DND-41 (cell line): ENCODE data around the gene AK5.
"Not testable (repeated sequence)": the region's sequence is repeated elsewhere in the genome, so short reads cannot be mapped to it uniquely, and the experiment has no call there.

Experiments used
- ATAC-seq: fragments of 200-7000 bp; cut with Tn5 transposase; 3 replicates; pipeline ENCODE4 v1.9.1; 2021; ENCODE audit warnings: low read depth; ENCODE audit not compliant: insufficient read depth
- DNase-seq: peaks from one replicate; pipeline ENCODE4 v3.0.0-alpha.2; 2020
- H2AFZ ChIP-seq: 2 replicates; pipeline ENCODE4 v1.6.0; 2012; ENCODE audit warnings: low read depth, low read length
- H3K27ac ChIP-seq: 2 replicates; pipeline ENCODE4 v1.5.1; 2012; ENCODE audit warnings: low read length, inconsistent platforms
- H3K27me3 ChIP-seq: fragments of 200-600 bp; sonication (generic); 2 replicates; pipeline ENCODE4 v1.6.0; 2012; ENCODE audit warnings: low read length, mild to moderate bottlenecking, inconsistent platforms; ENCODE audit not compliant: insufficient read depth, poor library complexity
- H3K36me3 ChIP-seq: 2 replicates; pipeline ENCODE4 v1.5.1; 2012; ENCODE audit warnings: low read length, inconsistent platforms; ENCODE audit not compliant: insufficient read depth
- H3K4me1 ChIP-seq: 2 replicates; pipeline ENCODE4 v1.5.1; 2012; ENCODE audit warnings: mild to moderate bottlenecking, low read length; ENCODE audit not compliant: insufficient read depth
- H3K4me2 ChIP-seq: 2 replicates; pipeline ENCODE4 v1.6.0; 2012; ENCODE audit warnings: mild to moderate bottlenecking, moderate library complexity, low read length, inconsistent platforms; ENCODE audit not compliant: insufficient read depth
- H3K4me3 ChIP-seq, 2 experiments: fragments of 200-600 bp in 1 of 2; shearing (Covaris generic) in 1 of 2; 2 replicates each; pipeline ENCODE4 v1.5.1; 2012 to 2016; ENCODE audit warnings: inconsistent platforms in 2 of 2, low read length in 2 of 2, mild to moderate bottlenecking in 2 of 2, low read depth in 1 of 2, moderate library complexity in 1 of 2
- H3K79me2 ChIP-seq: 2 replicates; pipeline ENCODE4 v1.6.0; 2012; ENCODE audit warnings: low read length, inconsistent platforms; ENCODE audit not compliant: insufficient read depth
- H3K9ac ChIP-seq: 2 replicates; pipeline ENCODE4 v1.6.0; 2012; ENCODE audit warnings: low read depth, mild to moderate bottlenecking, inconsistent platforms, low read length, moderate library complexity
- H3K9me3 ChIP-seq: 2 replicates; pipeline ENCODE4 v1.5.1; 2012; ENCODE audit warnings: low read length, moderate library complexity, mild to moderate bottlenecking, inconsistent platforms; ENCODE audit not compliant: insufficient read depth, severe bottlenecking
- H4K20me1 ChIP-seq: 2 replicates; pipeline ENCODE4 v1.6.0; 2012; ENCODE audit warnings: low read length; ENCODE audit not compliant: insufficient read depth
- EZH2 ChIP-seq: IDR thresholded peaks from 3 replicates; pipeline ENCODE4 v1.6.1; 2012; ENCODE audit warnings: borderline replicate concordance, low read depth, mild to moderate bottlenecking, moderate library complexity, low read length, inconsistent platforms; ENCODE audit not compliant: severe bottlenecking
- TF ChIP-seq, protein P1 (sequence below): IDR thresholded peaks from 2 replicates; pipeline ENCODE4 v1.5.1; 2012; ENCODE audit warnings: borderline replicate concordance, low read length, moderate library complexity, mild to moderate bottlenecking; ENCODE audit not compliant: poor library complexity, severe bottlenecking; ENCODE audit errors: extremely low read depth

Gene AK5

DNA sequence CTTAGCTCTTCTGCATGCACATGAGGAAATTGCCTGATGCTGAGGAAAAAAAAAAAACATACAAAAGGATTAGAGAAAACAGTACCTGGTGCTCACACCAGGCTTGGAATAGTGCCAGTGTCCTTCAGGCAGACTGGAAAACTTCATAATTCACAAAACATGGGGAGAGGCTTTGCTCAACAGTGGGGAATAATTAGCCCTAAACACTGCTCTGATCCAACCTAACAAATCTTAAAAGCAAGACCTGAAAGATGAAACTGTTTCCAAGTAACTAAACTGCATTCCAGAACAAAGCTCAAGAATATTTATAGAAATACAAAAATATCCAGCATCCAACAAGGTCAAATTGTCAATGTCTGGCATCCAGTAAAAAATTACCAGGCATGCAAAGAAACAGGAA lies 124.8 kb downstream of the AK5 start:
- TF ChIP-seq EZH2 = no peak
- TF ChIP-seq, protein P1, sequence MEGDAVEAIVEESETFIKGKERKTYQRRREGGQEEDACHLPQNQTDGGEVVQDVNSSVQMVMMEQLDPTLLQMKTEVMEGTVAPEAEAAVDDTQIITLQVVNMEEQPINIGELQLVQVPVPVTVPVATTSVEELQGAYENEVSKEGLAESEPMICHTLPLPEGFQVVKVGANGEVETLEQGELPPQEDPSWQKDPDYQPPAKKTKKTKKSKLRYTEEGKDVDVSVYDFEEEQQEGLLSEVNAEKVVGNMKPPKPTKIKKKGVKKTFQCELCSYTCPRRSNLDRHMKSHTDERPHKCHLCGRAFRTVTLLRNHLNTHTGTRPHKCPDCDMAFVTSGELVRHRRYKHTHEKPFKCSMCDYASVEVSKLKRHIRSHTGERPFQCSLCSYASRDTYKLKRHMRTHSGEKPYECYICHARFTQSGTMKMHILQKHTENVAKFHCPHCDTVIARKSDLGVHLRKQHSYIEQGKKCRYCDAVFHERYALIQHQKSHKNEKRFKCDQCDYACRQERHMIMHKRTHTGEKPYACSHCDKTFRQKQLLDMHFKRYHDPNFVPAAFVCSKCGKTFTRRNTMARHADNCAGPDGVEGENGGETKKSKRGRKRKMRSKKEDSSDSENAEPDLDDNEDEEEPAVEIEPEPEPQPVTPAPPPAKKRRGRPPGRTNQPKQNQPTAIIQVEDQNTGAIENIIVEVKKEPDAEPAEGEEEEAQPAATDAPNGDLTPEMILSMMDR = no peak
- no peaks in the 10 kb centered on the region for H3K9me3 ChIP-seq
- H3K36me3 ChIP-seq = no peaks in the 10 kb centered on the region
- H4K20me1 ChIP-seq = no peaks in the 10 kb centered on the region
- no peak overlapping the region for H2AFZ ChIP-seq
- no peak overlapping the region for H3K4me3 ChIP-seq
- no peaks in the 10 kb centered on the region for H3K79me2 ChIP-seq
- ATAC-seq (no peak), DNase-seq (no peak)
- no peaks in the 10 kb centered on the region for H3K27me3 ChIP-seq
- no peaks in the 10 kb centered on the region for H3K4me1 ChIP-seq
- no peak overlapping the region for H3K9ac ChIP-seq
- H3K27ac ChIP-seq = no peak overlapping the region
- H3K4me2 ChIP-seq = no peak overlapping the region

DNA sequence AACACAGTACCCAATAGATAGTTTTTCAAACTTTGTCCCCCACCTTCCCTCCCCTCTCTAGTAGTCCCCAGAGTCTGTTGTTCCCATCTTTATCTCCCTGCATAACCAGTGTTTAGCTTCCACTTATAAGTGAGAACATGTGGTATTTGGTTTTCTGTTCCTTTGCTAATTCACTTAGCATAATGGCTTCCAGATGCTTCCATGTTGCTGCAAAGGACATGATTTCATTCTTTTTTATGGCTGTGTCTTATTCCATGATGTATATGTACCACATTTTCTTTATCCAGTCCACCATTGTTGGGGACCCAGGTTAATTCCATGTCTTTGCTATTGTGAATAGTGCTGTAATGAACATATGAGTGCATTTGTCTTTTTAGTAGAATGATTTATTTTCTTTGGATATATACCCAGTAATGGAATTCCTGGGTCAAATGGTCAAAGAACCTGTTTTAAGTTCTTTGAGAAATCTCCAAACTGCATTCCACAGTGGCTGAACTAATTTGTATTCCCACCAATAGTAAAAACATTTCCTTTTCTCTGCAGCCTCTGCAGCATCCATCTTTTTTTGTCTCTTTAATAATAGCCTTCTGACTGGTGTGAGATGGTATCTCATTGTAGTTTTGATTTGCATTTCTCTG lies 126.0 kb downstream of the AK5 start:
- Histone ChIP-seq H3K4me2 (no peak overlapping the region), H3K9me3 (no peaks in the 10 kb centered on the region), H3K27ac (no peak overlapping the region), H3K36me3 (no peaks in the 10 kb centered on the region), H3K79me2 (no peaks in the 10 kb centered on the region), H3K4me1 (no peaks in the 10 kb centered on the region), H4K20me1 (no peaks in the 10 kb centered on the region), H3K9ac (no peak overlapping the region), H3K27me3 (no peaks in the 10 kb centered on the region), H3K4me3 (no peak overlapping the region), H2AFZ (no peak overlapping the region)
- TF ChIP-seq, protein P1 = no peak
- TF ChIP-seq EZH2 = no peak
- DNase-seq (no peak), ATAC-seq (no peak)

DNA sequence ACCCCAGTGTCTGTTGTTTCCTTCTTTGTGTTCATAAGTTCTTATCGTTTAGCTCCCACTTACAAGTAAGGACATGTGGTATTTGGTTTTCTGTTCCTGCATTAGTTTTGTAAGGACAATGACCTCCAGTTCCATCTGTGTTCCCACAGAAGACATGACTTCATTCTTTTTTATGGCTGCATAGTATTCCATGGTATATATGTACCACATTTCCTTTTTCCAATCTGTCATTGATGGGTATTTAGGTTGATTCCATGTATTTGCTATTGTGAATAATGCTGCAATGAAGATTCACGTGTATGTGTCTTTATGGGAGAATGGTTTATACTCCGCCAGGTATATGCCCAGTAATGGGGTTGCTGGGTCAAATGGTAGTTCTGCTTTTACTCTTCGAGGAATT lies 127.1 kb downstream of the AK5 start:
- not testable (repeated sequence) for ATAC-seq, H3K36me3 ChIP-seq, H3K27ac ChIP-seq

DNA sequence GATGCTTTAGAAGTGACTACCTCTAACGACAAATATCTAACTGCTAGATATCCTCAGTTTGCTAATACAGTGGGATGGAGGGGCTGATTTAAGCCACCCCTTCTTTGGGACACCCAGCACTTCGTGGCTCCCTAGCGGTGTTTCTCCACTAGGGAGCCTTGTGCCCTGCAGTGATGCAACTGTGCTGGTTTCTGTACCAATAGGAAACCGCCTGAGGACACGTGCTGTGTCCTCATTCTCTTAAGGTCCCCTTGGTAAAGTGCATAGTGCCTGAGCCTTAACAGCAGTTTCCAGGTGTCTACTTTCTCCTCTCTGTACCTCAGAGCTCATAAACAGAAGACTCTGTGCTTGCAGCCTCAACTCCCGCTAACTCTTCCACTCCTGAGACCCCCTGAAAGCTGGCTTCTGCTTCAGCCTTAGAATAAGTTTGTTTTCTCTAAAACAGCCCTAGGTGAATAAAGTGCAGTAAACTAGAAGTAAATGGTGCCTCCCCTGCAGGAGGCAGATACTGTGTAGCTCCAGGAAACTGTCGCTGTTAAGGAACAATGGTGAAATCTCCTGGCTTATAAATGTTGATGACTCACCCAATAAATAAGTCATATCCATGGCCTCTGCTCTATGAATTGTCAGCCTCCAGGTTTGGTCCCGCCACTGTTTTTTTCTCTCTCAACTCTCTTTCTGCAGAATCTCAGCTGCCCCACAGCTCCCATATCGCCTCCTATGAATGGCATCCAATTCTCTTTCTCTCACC lies 130.4 kb downstream of the AK5 start:
- no peaks in the 10 kb centered on the region for H3K4me1 ChIP-seq
- H3K27me3 ChIP-seq = peaks cover 6% of the 10 kb centered on the region
- TF ChIP-seq, protein P1 = no peak
- TF ChIP-seq EZH2 = no peak
- H3K9ac ChIP-seq = no peak overlapping the region
- DNase-seq (no peak), ATAC-seq (no peak)
- no peak overlapping the region for H2AFZ ChIP-seq
- H3K27ac ChIP-seq = no peak overlapping the region
- H3K9me3 ChIP-seq = no peaks in the 10 kb centered on the region
- H3K4me2 ChIP-seq = no peak overlapping the region
- no peak overlapping the region for H3K4me3 ChIP-seq
- no peaks in the 10 kb centered on the region for H3K79me2 ChIP-seq
- no peaks in the 10 kb centered on the region for H3K36me3 ChIP-seq
- H4K20me1 ChIP-seq = no peaks in the 10 kb centered on the region

More for the DNA sequence above, 127.1 kb downstream of the AK5 start:
- not testable (repeated sequence) for H3K27me3 ChIP-seq, H3K9ac ChIP-seq, H3K4me3 ChIP-seq, DNase-seq, H3K4me2 ChIP-seq, H3K9me3 ChIP-seq, H4K20me1 ChIP-seq, H3K4me1 ChIP-seq, H2AFZ ChIP-seq, H3K79me2 ChIP-seq
